Measurements from ENCODE around the gene ATP6V1G3. TPM values are rescaled to one million over a fixed set of nuclear protein-coding genes. Genes with fewer than 3 reads are reported as not detected.
A peak's percentile ranks its signal among the peaks of the same experiment; 100 is the strongest.

The ATP6V1G3 gene
- total and polyA plus RNA-seq, 12 donors = not detected

DNA sequence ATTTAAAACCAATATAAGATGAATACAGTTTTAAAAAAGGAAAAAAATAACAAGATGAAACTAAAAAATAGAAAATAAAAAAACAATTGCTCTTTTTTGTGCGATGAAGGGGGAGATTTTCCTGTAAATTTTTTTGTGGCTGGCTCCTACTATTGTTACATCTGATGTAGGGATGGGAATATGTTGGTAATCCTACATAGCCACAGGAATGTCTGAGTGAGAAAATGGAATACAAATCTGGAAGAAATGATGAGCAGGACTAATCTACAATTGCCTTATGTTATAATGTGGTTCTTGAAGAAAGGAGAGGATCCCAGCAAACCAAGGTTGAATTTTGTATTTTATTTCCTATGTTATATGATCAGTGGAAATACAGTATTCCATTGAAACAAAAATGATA is 40.9 kb downstream of the ATP6V1G3 start:
- ATAC-seq = no peak
- TF ChIP-seq, protein P1, sequence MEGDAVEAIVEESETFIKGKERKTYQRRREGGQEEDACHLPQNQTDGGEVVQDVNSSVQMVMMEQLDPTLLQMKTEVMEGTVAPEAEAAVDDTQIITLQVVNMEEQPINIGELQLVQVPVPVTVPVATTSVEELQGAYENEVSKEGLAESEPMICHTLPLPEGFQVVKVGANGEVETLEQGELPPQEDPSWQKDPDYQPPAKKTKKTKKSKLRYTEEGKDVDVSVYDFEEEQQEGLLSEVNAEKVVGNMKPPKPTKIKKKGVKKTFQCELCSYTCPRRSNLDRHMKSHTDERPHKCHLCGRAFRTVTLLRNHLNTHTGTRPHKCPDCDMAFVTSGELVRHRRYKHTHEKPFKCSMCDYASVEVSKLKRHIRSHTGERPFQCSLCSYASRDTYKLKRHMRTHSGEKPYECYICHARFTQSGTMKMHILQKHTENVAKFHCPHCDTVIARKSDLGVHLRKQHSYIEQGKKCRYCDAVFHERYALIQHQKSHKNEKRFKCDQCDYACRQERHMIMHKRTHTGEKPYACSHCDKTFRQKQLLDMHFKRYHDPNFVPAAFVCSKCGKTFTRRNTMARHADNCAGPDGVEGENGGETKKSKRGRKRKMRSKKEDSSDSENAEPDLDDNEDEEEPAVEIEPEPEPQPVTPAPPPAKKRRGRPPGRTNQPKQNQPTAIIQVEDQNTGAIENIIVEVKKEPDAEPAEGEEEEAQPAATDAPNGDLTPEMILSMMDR (IDR thresholded peaks at IDR 0.05) = no peak
- Histone ChIP-seq H3K4me1 (peaks cover 0 to 16% (median 0%) of the 10 kb centered on the region in 9 donors), H3K4me3 (no peak overlapping the region), H3K27ac (no peak overlapping the region), H3K9me3 (peaks cover 0 to 14% (median 5%) of the 10 kb centered on the region in 11 donors), H3K27me3 (no peaks in the 10 kb centered on the region), H3K36me3 (no peaks in the 10 kb centered on the region)
- 92 to 96% methylated on average over 1 of the region's 1 CpG for WGBS, 2 donors
- no peak for DNase-seq
- intact Hi-C loops (cut with DNase I) = no loop called here

DNA sequence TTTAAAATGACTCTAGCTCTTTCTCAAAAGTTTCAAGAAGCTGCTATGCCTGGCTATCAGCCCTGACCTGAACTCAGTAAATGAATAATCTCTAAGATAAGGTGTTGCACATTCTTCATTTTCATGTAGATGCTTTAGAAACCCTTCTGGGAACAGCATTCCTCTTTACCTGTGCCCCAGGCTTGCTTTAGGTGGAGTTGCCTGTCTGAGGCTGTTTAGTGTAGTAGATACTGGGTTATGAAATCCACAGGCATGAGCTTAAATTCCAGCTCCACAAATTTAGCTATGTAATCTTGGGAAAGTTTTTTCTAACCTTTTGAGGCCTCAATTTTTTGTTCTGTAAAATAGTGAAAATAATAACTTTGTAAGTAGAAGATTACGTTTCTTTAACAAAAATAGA is 41.6 kb downstream of the ATP6V1G3 start:
- intact Hi-C loops (cut with DNase I) = no loop called here
- Histone ChIP-seq H3K27ac (no peak overlapping the region), H3K4me3 (no peak overlapping the region), H3K4me1 (peaks cover 0 to 16% (median 0%) of the 10 kb centered on the region in 9 donors), H3K36me3 (no peaks in the 10 kb centered on the region), H3K9me3 (peaks cover 0 to 11% (median 5%) of the 10 kb centered on the region in 11 donors), H3K27me3 (no peaks in the 10 kb centered on the region)
- TF ChIP-seq, protein P1 (IDR thresholded peaks at IDR 0.05) = no peak
- 91 to 93% methylated on average over 1 of the region's 1 CpG for WGBS, 2 donors
- DNase-seq (no peak), ATAC-seq (no peak)

DNA sequence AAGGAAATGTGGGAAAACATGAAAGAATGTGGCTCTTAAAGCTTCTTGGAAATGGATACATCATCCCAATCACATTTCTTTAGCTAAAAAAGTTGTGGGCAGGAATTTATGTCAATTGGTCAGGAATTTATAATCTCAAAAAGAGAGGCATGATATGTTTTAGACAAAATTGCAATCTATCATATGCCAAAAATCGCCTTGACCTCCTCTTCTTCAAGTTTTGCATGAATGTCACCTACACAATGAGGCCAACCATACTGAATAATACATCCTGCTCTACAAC is 42.4 kb downstream of the ATP6V1G3 start:
- 91 to 94% methylated on average over 1 of the region's 1 CpG for WGBS, 2 donors
- ATAC-seq = no peak
- H3K36me3 ChIP-seq = no peaks in the 10 kb centered on the region
- H3K27me3 ChIP-seq = no peaks in the 10 kb centered on the region
- H3K9me3 ChIP-seq = peaks cover 0 to 3% (median 0%) of the 10 kb centered on the region in 11 donors
- intact Hi-C loops (cut with DNase I) = no loop called here
- peak overlapping the region in 1 of 10 donors; percentile 58 for H3K27ac ChIP-seq
- H3K4me1 ChIP-seq = peaks cover 0 to 16% (median 0%) of the 10 kb centered on the region in 9 donors
- no peak for DNase-seq
- TF ChIP-seq, protein P1 (IDR thresholded peaks at IDR 0.05) = no peak
- H3K4me3 ChIP-seq = no peak overlapping the region

DNA sequence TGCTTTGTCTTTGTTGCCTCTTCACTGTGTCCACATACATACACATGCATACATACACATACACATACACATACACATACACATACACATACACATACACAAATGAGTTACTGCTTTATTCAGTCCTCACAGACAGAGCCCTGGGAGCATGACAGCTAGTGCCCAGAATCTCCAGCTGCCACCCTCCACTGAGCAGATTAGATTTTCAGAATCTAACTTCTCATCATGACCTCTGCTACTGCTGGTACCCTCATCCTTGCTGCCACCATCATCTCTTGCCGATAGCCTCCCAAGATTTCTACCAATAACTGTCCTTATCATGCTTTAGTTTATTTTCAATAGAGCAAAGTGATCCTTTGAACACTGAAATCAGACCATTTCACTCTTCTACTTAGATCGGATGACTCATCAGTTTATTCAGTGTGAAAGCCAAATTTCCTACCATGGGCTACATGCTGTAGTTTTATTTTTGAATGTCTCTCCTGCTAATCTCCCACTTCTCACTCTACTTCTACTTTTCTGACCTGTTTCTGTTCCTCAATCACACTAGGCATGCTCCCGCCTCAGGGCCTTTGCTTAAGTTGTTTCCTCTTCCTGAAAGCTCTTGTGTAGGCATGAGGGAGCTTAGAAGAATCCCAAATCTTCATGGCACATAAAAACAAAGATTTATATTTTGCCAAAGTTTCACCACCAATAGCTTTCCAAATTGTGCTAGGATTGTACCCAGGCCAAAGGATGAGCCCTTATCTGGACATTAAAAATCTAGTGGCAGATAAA is 43.0 kb downstream of the ATP6V1G3 start:
- 82 to 89% methylated on average over 3 of the region's 3 CpGs for WGBS, 2 donors
- H3K36me3 ChIP-seq = no peaks in the 10 kb centered on the region
- TF ChIP-seq, protein P1 (IDR thresholded peaks at IDR 0.05) = no peak
- H3K27me3 ChIP-seq = no peaks in the 10 kb centered on the region
- H3K27ac ChIP-seq = peak overlapping the region in 1 of 10 donors; percentile 58
- H3K4me1 ChIP-seq = peaks cover 0 to 16% (median 0%) of the 10 kb centered on the region in 9 donors
- peak in 1 of 2 donors; percentile 7 for DNase-seq
- intact Hi-C loops (cut with DNase I) = no loop called here
- H3K9me3 ChIP-seq = no peaks in the 10 kb centered on the region
- no peak overlapping the region for H3K4me3 ChIP-seq
- ATAC-seq = peak in 3 of 8 donors; percentile 34 to 40 (median 37)
